Activated CD4-positive, alpha-beta T cell treated with anti-CD3 and anti-CD28 coated beads, Interleukin-2, amount 50 U/mL, for 1 hour (primary cell): ENCODE data around the gene DHRSX.

Source experiments
- DNase-seq: peaks from one replicate; pipeline ENCODE4 v3.0.0-alpha.2; 2020

Gene DHRSX

DNA sequence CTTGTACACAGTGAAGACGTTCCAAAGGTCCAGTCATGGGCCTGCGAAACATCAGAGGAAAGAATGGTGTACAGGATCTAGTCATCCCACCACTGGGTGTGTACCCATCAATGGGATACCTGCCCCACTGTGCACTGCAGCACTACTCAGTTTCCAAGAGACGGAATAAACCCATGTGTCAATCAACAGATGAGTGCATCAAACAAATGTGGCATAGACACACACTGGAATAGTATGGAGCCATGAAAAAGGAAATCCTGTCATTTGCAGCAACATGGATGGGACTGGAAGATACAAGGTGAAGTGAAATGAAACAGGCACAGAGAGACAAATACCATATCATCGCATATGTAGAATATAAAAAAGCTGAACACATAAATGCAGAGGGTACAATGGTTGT lies 48.0 kb downstream of the DHRSX start:
- DNase-seq = no peak

GRCh38 chrX:2452317-2452784 lies 48.4 kb downstream of the DHRSX start:
- no peak for DNase-seq

- DNase-seq = no peak
Observed at GRCh38 chrX:2451501-2452316, 49.1 kb downstream of the DHRSX start.

GRCh38 chrX:2450681-2451080 lies 50.1 kb downstream of the DHRSX start:
- DNase-seq = no peak

DNA sequence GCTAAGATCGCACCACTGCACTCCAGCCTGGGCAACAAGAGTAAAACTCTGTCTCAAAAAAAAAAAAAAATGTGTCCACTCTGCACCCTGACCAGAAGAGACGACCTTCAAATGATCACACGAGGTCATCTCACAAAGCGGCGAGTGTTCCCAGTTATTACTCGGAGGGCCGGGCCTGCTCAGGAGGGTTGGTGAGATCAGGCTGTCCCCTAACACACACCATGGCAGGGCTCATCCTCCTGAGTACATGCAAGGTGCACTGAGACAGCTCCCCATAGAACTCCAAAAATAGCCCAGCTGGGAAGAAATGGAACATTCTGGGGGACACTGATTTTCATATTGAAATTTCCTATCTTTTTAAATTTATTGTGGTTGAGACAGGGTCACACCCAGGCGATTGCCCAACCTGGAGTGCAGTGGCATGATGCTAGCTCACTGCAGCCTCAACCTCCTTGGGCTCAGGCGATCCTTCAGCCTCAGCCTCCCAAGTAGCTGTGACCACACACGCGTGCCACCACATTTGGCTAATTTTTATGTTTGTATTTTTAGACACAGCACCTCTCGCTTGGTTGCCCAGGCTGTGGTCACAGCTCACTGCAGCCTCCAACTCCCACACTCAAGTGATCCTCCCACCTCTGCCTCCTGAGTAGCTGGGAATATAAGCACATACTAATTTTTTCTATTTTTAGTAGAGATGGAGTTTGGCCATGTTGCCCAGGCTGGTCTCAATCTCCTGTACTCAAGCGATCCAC lies 51.5 kb downstream of the DHRSX start:
- DNase-seq = no peak

- DNase-seq = no peak
Observed at GRCh38 chrX:2447484-2447883, 53.3 kb downstream of the DHRSX start.

- no peak for DNase-seq
Observed at GRCh38 chrX:2446815-2447214, 54.0 kb downstream of the DHRSX start.

DNA sequence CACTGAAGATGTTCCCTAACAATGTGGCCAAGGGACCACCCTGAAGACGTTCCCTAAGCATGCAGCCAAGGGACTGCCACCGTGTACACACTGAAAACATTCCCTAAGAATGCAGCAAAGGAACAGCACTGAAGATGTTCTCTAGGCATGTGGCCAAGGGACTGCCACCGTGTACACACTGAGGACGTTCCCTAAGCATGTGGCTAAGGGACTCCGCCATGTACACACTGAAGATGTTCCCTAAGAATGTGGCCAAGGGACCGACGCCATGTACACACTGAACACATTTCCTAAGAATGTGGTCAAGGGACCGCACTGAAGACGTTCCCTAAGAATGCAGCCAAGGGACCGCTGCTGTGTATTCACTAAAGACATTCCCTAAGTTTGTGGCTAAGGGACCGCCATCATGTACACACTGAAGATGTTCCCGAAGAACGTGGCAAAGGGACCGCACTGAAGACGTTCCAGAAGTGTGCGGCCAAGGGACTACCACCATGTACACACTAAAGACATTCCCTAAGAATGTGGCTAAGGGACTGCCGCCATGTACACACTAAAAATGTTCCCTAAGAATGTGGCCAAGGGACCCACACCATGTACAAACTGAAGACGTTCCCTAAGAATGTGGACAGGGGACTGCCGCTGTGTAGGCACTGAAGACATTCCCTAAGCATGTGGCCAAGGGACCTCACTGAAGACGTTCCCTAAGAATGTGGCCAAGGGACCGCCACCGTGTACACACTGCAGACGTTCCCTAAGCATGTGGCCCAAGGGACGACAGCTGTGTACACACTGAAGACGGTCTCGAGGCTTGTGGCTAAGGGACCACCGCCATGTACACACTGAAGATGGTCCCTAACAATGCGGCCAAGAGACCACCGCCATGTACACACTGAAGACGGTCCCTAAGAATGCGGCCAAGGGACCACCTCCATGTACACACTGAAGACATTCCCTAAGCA lies 54.8 kb downstream of the DHRSX start:
- DNase-seq = no peak

- DNase-seq = no peak
Observed at GRCh38 chrX:2442694-2443093, 58.1 kb downstream of the DHRSX start.

GRCh38 chrX:2441466-2441865 lies 59.3 kb downstream of the DHRSX start:
- no peak for DNase-seq

DNA sequence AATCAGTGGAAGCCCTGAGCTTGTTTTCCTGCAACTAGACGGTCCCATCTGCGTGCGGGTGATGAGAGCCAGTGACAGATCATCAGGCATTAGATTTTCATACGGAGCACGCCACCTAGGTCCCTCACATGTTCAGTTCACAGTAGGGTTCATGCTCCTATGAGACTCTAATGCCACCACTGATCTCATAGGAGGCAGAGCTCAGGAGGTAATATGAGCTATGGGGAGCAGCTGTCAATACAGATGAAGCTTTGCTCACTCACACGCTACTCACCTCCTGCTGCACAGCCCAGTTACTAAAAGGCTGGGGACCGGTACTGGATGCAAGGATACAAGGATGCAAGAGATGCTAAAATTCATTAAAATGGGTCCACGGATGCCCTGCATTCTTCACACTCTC lies 61.2 kb downstream of the DHRSX start:
- no peak for DNase-seq

DNA sequence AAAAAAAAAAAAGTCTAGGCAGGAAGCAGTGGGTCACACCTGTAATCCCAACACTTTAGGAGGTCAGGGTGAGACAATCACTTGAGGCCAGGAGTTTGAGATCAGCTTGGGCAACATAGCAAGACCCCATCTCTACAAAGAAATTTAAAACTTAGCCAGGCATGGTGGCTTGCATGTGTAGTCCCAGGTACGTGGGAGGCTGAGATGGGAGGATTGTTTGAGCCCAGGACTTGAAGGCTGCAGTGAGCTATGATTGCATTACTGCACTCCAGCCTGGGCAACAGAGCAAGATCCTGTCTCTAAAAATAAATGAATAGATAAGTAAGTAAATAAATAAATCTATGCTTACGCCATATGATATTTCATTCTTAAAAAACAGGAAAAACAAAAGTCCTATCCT lies 65.3 kb downstream of the DHRSX start:
- no peak for DNase-seq

DNA sequence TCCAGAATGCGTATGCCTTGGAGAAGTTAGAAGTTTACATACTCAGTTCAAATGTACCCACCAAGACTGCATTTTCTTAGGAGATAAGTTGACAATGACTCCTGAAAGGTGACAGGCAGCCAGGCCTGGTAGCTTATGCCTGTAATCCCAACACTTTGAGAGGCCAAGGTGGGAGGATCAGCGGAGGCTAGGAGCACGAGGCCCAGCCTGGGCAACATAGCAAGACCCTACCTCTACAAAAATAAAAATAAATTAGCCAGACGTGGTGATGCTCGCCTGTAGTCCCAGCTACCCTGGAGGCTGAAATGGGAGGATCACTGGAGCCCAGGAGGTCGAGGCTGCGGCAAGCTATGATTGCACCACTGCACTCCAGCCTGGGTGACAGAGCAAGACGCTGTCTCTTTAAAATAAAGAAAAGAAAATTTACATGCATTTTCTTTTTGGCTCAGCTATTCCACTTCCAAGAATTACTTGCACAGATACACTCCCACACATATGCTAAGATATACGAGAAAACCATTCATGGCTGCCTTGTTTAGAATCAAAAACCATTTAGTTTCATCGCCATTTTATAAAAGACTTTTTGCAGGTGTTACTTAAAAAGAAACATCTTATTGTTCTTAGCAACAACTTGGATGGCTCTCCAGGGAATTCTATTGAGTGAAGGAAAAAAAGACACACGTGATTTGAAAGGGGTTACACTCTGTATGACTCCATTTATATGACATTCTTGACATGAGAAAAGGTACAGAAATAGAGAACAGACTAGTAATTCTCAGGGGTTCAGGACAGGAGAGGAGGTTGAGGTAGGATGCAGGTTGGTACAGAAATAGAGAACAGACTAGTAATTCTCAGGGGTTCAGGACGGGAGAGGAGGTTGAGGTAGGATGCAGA lies 66.3 kb downstream of the DHRSX start:
- no peak for DNase-seq

DNA sequence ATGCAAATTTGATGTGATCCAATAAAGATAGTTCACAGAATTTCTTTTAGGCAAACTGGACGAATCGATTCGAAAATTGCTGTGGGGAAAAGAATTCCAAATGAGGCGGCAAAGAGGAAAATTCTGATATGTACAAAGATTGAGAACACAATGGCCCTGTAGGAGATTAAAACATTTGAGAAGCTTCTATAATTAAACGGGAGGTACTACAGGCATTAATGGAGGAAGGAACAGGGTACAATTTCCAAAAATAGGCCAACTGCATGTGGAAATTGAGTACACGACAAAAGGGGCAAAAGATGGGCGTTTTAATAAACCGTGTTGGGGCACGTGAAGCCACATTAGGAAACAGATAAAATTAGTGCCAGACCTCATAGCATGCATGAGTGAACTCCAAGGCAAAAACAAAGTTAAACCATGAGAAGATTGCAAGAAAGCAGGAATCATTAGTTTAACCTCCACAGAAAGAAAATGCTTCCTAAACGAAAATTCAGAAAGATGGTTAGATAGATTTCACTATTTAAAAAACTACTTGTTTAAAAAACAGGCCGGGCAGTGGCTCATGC lies 68.4 kb downstream of the DHRSX start:
- DNase-seq = no peak

- no peak for DNase-seq
Observed at GRCh38 chrX:2430265-2430825, 70.4 kb downstream of the DHRSX start.

DNA sequence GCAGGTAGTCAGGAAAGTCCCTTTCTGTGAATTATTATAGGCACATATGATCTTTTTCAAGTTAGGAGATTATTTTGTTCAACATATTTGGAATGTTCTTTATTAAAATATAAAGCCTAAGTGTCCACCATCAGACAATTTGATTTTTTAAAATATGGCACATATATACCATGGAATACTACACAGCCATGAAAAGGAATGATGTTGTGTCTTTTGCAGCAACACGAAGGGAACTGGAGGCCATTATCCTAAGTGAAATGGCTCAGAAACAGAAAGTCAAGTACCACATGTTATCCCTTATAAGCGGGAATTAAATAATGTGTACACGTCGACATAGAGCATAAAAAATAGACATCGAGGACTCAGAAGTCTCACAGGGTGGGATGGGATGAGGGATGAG lies 73.0 kb downstream of the DHRSX start:
- DNase-seq = no peak

GRCh38 chrX:2427147-2427546 lies 73.6 kb downstream of the DHRSX start:
- DNase-seq = no peak

- no peak for DNase-seq
Observed at GRCh38 chrX:2426289-2426882, 74.4 kb downstream of the DHRSX start.

DNA sequence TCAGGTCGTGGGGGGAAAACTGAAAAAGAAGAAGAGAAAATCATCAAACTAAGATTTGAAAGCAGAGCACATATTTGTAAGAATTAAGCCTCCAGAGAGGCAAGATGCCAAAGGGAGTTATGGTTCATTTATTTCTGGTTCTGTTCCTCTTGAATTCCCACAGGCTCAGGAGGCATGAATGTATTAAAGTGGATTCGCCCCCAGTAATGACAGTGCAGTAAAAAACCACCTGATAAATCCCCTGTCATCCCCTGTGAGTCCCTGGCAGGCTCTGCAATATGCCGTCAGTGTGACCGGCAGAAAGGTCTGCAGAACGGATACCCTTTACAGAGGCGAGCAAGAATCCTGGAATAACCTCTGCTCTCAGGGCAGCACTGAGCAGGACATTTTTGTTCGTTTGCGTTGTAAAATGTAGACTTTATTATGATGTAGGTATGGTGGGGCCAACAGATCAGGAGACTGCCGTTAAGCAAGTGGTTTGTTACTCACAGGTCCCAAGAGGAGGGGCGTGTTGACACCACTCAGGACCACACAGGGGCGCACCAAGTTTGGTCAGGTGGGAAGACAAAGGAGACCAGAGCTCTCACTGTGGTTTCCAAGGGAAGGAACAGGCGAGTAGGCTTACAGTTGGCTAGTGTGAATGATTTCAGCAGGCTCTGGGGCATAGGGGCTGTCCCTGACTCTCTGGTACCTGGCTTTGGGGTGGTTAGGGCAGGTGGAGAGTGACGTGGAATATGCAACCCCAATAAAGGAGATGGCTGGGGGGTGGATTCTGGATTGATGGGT lies 75.3 kb downstream of the DHRSX start:
- DNase-seq = no peak

DNA sequence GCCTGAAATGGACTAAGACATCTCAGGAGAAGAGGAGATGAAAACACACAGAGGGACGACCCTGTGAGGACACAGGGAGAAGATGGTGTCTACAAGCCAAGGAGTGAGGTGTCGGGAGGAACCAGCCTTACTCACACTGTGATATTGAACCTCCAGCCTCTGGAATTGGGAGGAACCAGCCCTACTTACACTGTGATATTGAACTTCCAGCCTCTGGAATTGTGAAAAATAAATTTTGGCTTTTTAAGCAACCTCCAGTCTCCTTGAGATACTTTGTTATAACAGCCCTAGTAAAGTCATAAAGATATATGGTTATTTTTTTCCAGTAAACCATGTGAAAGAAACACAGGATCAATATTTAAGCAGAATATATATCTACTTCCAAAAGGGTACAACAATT lies 76.5 kb downstream of the DHRSX start:
- no peak for DNase-seq
